ENCODE measurements around the gene FKBP1A. TPM values are rescaled to one million over a fixed set of nuclear protein-coding genes. Genes with fewer than 3 reads are reported as not detected.

The FKBP1A gene
- total RNA-seq, 1 donor from 2014 or later = 128 TPM

DNA sequence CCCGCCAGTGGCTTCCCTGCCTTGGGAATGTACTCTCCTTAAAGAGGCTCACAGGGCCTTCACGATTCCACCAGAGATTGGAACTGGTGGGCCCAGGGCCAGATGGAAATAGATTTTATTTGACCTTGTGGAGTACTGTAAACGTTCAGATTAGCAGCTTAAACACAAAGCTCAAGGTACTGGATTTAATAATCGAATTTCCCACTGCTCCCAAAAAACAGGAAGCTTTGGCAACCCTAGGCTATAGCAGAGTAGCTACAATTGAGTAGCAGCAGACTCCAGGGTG lies 71.3 kb downstream of the FKBP1A start:
- Mint-ChIP-seq H3K36me3 (ENCODE audit: low read depth) (no peaks in the 10 kb centered on the region), H3K27ac (no peak overlapping the region), H3K4me1 (peaks cover 4% of the 10 kb centered on the region), H3K4me3 (no peak overlapping the region), H3K9me3 (no peaks in the 10 kb centered on the region), H3K27me3 (no peaks in the 10 kb centered on the region)
- TF ChIP-seq, protein P1, sequence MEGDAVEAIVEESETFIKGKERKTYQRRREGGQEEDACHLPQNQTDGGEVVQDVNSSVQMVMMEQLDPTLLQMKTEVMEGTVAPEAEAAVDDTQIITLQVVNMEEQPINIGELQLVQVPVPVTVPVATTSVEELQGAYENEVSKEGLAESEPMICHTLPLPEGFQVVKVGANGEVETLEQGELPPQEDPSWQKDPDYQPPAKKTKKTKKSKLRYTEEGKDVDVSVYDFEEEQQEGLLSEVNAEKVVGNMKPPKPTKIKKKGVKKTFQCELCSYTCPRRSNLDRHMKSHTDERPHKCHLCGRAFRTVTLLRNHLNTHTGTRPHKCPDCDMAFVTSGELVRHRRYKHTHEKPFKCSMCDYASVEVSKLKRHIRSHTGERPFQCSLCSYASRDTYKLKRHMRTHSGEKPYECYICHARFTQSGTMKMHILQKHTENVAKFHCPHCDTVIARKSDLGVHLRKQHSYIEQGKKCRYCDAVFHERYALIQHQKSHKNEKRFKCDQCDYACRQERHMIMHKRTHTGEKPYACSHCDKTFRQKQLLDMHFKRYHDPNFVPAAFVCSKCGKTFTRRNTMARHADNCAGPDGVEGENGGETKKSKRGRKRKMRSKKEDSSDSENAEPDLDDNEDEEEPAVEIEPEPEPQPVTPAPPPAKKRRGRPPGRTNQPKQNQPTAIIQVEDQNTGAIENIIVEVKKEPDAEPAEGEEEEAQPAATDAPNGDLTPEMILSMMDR (IDR thresholded peaks at IDR 0.05) = no peak
- CTCF ChIA-PET = interaction anchor here (1.2 kb wide), 1 partner anchor 9 kb away, joined by 3 read pairs; no protein-coding TSS in a partner anchor
- POLR2A ChIA-PET = no interaction called here
- ATAC-seq (ENCODE audit: low read depth) = no peak
- intact Hi-C loops (cut with micrococcal nuclease) = loop anchor here (10.0 kb wide), 1 partner anchor 1153 kb away; the partner anchor contains the start of gene SNRPB
- DNase-seq = no peak

DNA sequence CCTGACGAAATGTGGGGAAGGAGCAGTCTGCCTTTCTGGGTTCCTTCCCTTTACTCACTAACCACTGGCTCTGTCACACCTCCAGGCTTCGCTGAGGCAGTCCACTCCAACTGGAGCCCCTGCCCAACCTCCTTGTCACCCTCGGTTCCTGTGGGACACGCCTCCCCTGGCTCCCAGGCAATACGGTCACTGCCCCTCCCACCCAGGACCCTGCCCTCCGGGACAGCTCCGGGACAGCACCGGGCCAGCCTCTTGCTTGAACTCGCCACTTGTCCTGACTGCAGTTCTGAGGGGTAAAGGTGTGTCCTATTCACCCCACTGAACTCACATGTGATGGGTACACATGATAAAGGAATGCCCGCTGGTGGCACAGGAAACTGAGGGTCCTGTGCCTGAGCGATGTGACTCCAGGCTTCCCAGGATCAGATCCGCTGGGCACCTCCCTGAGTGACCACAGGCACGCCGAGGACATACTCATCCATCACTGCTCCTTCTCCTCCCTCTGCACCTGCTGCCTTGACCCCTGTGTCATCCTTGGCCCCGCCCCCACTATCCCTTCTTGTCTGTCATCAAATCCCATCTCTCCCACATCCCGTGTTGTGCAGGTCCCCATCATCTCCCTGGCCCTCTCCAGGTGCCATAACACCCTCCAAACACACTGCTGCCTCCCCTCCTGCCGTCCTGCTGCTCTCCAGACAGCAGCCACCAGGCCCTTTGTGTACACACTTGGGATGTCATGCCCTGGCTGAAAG lies 71.8 kb downstream of the FKBP1A start:
- POLR2A ChIA-PET = no interaction called here
- DNase-seq (no peak), ATAC-seq (ENCODE audit: low read depth) (no peak)
- Mint-ChIP-seq H3K4me1 (peaks cover 4% of the 10 kb centered on the region), H3K9me3 (no peaks in the 10 kb centered on the region), H3K4me3 (no peak overlapping the region), H3K27ac (no peak overlapping the region), H3K36me3 (ENCODE audit: low read depth) (no peaks in the 10 kb centered on the region), H3K27me3 (no peaks in the 10 kb centered on the region)
- TF ChIP-seq, protein P1 (IDR thresholded peaks at IDR 0.05) = no peak
- intact Hi-C loops (cut with micrococcal nuclease) = loop anchor here (10.0 kb wide), 1 partner anchor 1154 kb away; the partner anchor contains the start of gene SNRPB
- CTCF ChIA-PET = no interaction called here

- CTCF ChIA-PET = interaction anchor here (0.7 to 0.9 kb wide), 2 partner anchors 117 to 184 kb away, joined by 3 read pairs; no protein-coding TSS in a partner anchor
- Mint-ChIP-seq H3K27me3 (no peaks in the 10 kb centered on the region), H3K9me3 (no peaks in the 10 kb centered on the region), H3K4me3 (no peak overlapping the region), H3K27ac (no peak overlapping the region), H3K36me3 (ENCODE audit: low read depth) (no peaks in the 10 kb centered on the region), H3K4me1 (peaks cover 4% of the 10 kb centered on the region)
- TF ChIP-seq, protein P1 (IDR thresholded peaks at IDR 0.05) = no peak
- intact Hi-C loops (cut with micrococcal nuclease) = loop anchor here (10.0 kb wide), 1 partner anchor 1155 kb away; the partner anchor contains the start of gene SNRPB
- DNase-seq (no peak), ATAC-seq (ENCODE audit: low read depth) (no peak)
- POLR2A ChIA-PET = no interaction called here
Measured at GRCh38 chr20:1320016-1320415, 72.8 kb downstream of the FKBP1A start.

- Mint-ChIP-seq H3K9me3 (no peaks in the 10 kb centered on the region), H3K4me3 (no peak overlapping the region), H3K36me3 (ENCODE audit: low read depth) (no peaks in the 10 kb centered on the region), H3K27ac (no peak overlapping the region), H3K4me1 (peaks cover 4% of the 10 kb centered on the region), H3K27me3 (no peaks in the 10 kb centered on the region)
- CTCF ChIA-PET = interaction anchor here (0.9 kb wide), 1 partner anchor 184 kb away, joined by 3 read pairs; no protein-coding TSS in a partner anchor
- POLR2A ChIA-PET = no interaction called here
- TF ChIP-seq, protein P1 (IDR thresholded peaks at IDR 0.05) = no peak
- intact Hi-C loops (cut with micrococcal nuclease) = no loop called here
- no peak for ATAC-seq (ENCODE audit: low read depth)
- DNase-seq = no peak
Measured at GRCh38 chr20:1319462-1319861, 73.4 kb downstream of the FKBP1A start.

- Mint-ChIP-seq H3K36me3 (ENCODE audit: low read depth) (no peaks in the 10 kb centered on the region), H3K9me3 (no peaks in the 10 kb centered on the region), H3K27me3 (no peaks in the 10 kb centered on the region), H3K27ac (no peak overlapping the region), H3K4me1 (peaks cover 3% of the 10 kb centered on the region), H3K4me3 (no peak overlapping the region)
- DNase-seq = no peak
- intact Hi-C loops (cut with micrococcal nuclease) = no loop called here
- TF ChIP-seq, protein P1 (IDR thresholded peaks at IDR 0.05) = no peak
- ChIA-PET CTCF (interaction anchor here (0.9 kb wide), 1 partner anchor 185 kb away, joined by 3 read pairs; no protein-coding TSS in a partner anchor), POLR2A (no interaction called here)
- ATAC-seq (ENCODE audit: low read depth) = no peak
Measured at GRCh38 chr20:1319051-1319450, 73.8 kb downstream of the FKBP1A start.

Other genes with a start within 250 kb of the FKBP1A start
- gene TMEM74B, start 208.1 kb downstream of the FKBP1A start, total RNA-seq = 0.20 TPM in 1 of 2 replicates, not detected in the other
- gene C20orf202, start 189.6 kb downstream of the FKBP1A start, total RNA-seq = not detected in 2 replicates
- gene RAD21L1, start 167.0 kb downstream of the FKBP1A start, total RNA-seq = not detected in 2 replicates
- gene SNPH, start 126.8 kb downstream of the FKBP1A start, total RNA-seq = 0.86 and 1.0 TPM in 2 replicates
- gene SDCBP2, start 63.9 kb downstream of the FKBP1A start, total RNA-seq = 0.51 and 1.2 TPM in 2 replicates
- 81.7 and 89.4 TPM in 2 replicates for gene NSFL1C, start 73.8 kb upstream of the FKBP1A start, total RNA-seq
- not detected in 2 replicates for gene SIRPB2, start 98.4 kb upstream of the FKBP1A start, total RNA-seq
- gene SIRPD, start 164.7 kb upstream of the FKBP1A start, total RNA-seq = 0.37 TPM in 1 of 2 replicates, not detected in the other
- 1.1 and 1.4 TPM in 2 replicates for gene SIRPB1, start 227.0 kb upstream of the FKBP1A start, total RNA-seq

Measured in activated B cell treated with CpG ODN at 0.5 μM for 24 hours (primary cell).